ENCODE results near the gene EIF1AD. TPM values are rescaled to one million over a fixed set of nuclear protein-coding genes. Genes with fewer than 3 reads are reported as not detected.

The EIF1AD gene
- total RNA-seq, 1 donor from 2014 or later = 29.0 TPM

- Histone ChIP-seq H3K27me3 (ENCODE audit: low read depth) (peaks cover 4% of the 10 kb centered on the region), H3K4me3 (no peak overlapping the region), H3K9me3 (no peaks in the 10 kb centered on the region), H3K4me1 (no peaks in the 10 kb centered on the region), H3K27ac (no peak overlapping the region), H3K36me3 (no peaks in the 10 kb centered on the region)
- ATAC-seq = no peak
- intact Hi-C loops (cut with DNase I) = no loop called here
- TF ChIP-seq CTCF (IDR thresholded peaks at IDR 0.05) = no peak
- no peak for DNase-seq
These were observed 40.5 kb upstream of the EIF1AD start for GRCh38 chr11:66042227-66042995.

GRCh38 chr11:66039765-66040164, 37.8 kb upstream of the EIF1AD start:
- DNase-seq = no peak
- Histone ChIP-seq H3K4me1 (no peaks in the 10 kb centered on the region), H3K36me3 (no peaks in the 10 kb centered on the region), H3K27ac (no peak overlapping the region), H3K9me3 (no peaks in the 10 kb centered on the region), H3K27me3 (ENCODE audit: low read depth) (no peaks in the 10 kb centered on the region), H3K4me3 (no peak overlapping the region)
- ATAC-seq = no peak
- TF ChIP-seq CTCF (IDR thresholded peaks at IDR 0.05) = no peak
- intact Hi-C loops (cut with DNase I) = no loop called here

- Histone ChIP-seq H3K9me3 (no peaks in the 10 kb centered on the region), H3K36me3 (no peaks in the 10 kb centered on the region), H3K27ac (no peak overlapping the region), H3K4me3 (no peak overlapping the region), H3K4me1 (no peaks in the 10 kb centered on the region), H3K27me3 (ENCODE audit: low read depth) (no peaks in the 10 kb centered on the region)
- DNase-seq (no peak), ATAC-seq (no peak)
- intact Hi-C loops (cut with DNase I) = no loop called here
- TF ChIP-seq CTCF (IDR thresholded peaks at IDR 0.05) = no peak
These were observed 35.4 kb upstream of the EIF1AD start for GRCh38 chr11:66037327-66037726.

GRCh38 chr11:66036334-66036710, 34.4 kb upstream of the EIF1AD start:
- DNase-seq = no peak
- H3K4me1 ChIP-seq = no peaks in the 10 kb centered on the region
- H3K9me3 ChIP-seq = no peaks in the 10 kb centered on the region
- intact Hi-C loops (cut with DNase I) = no loop called here
- H3K4me3 ChIP-seq = no peak overlapping the region
- ATAC-seq = no peak
- H3K27ac ChIP-seq = no peak overlapping the region
- H3K27me3 ChIP-seq (ENCODE audit: low read depth) = no peaks in the 10 kb centered on the region
- TF ChIP-seq CTCF (IDR thresholded peaks at IDR 0.05) = no peak
- H3K36me3 ChIP-seq = no peaks in the 10 kb centered on the region

GRCh38 chr11:66035653-66036333, 33.8 kb upstream of the EIF1AD start:
- DNase-seq (no peak), ATAC-seq (no peak)
- TF ChIP-seq CTCF (IDR thresholded peaks at IDR 0.05) = no peak
- no peak overlapping the region for H3K4me3 ChIP-seq
- no peaks in the 10 kb centered on the region for H3K27me3 ChIP-seq (ENCODE audit: low read depth)
- H3K36me3 ChIP-seq = no peaks in the 10 kb centered on the region
- no peaks in the 10 kb centered on the region for H3K9me3 ChIP-seq
- H3K27ac ChIP-seq = no peak overlapping the region
- H3K4me1 ChIP-seq = no peaks in the 10 kb centered on the region
- intact Hi-C loops (cut with DNase I) = no loop called here

Data from lower lobe of right lung (tissue), 2 donors.